GM04504 (cell line): Measurements from ENCODE around the gene GRAMD1B.

Source experiments
- DNase-seq: peaks from one replicate; pipeline ENCODE4 v3.0.0-alpha.2; 2012; ENCODE audit warnings: low read depth

The GRAMD1B gene

GRCh38 chr11:123409456-123410217 lies 20.4 kb upstream of the GRAMD1B start:
- no peak for DNase-seq

- DNase-seq: no peak
Observed at GRCh38 chr11:123410218-123410549, 19.9 kb upstream of the GRAMD1B start.

GRCh38 chr11:123413636-123414035 lies 16.4 kb upstream of the GRAMD1B start:
- no peak for DNase-seq

- no peak for DNase-seq
Observed at GRCh38 chr11:123416566-123416965, 13.5 kb upstream of the GRAMD1B start.

- DNase-seq: no peak
Observed at GRCh38 chr11:123418351-123419114, 11.5 kb upstream of the GRAMD1B start.

- no peak for DNase-seq
Observed at GRCh38 chr11:123419731-123420452, 10.2 kb upstream of the GRAMD1B start.

- no peak for DNase-seq
Observed at GRCh38 chr11:123421589-123421988, 8.5 kb upstream of the GRAMD1B start.

- no peak for DNase-seq
Observed at GRCh38 chr11:123425367-123425766, 4.7 kb upstream of the GRAMD1B start.

- DNase-seq: no peak
Observed at GRCh38 chr11:123426789-123427188, 3.3 kb upstream of the GRAMD1B start.

- no peak for DNase-seq
Observed at GRCh38 chr11:123427405-123427804, 2.7 kb upstream of the GRAMD1B start.

GRCh38 chr11:123428116-123428715 lies 1.9 kb upstream of the GRAMD1B start:
- no peak for DNase-seq

GRCh38 chr11:123429336-123429735 lies 733 bp upstream of the GRAMD1B start:
- DNase-seq: peak; percentile 63

- no peak for DNase-seq
Observed at GRCh38 chr11:123430721-123431497, 840 bp downstream of the GRAMD1B start.

GRCh38 chr11:123431619-123432018 lies 1.6 kb downstream of the GRAMD1B start:
- DNase-seq: no peak

- no peak for DNase-seq
Observed at GRCh38 chr11:123434262-123434661, 4.2 kb downstream of the GRAMD1B start.

- DNase-seq: no peak
Observed at GRCh38 chr11:123434911-123435310, 4.8 kb downstream of the GRAMD1B start.

- DNase-seq: no peak
Observed at GRCh38 chr11:123437236-123437979, 7.3 kb downstream of the GRAMD1B start.

GRCh38 chr11:123438131-123438627 lies 8.1 kb downstream of the GRAMD1B start:
- no peak for DNase-seq

GRCh38 chr11:123439616-123440015 lies 9.5 kb downstream of the GRAMD1B start:
- DNase-seq: no peak

- no peak for DNase-seq
Observed at GRCh38 chr11:123441161-123441560, 11.1 kb downstream of the GRAMD1B start.
